Activated CD4-positive, alpha-beta memory T cell treated with anti-CD3 and anti-CD28 coated beads, Interleukin-2, amount 10 ng/mL, durations not matched to agents 7 days and 5 days (primary cell): ENCODE data around the gene CREB3L1. TPM values are rescaled to one million over a fixed set of nuclear protein-coding genes. Genes with fewer than 3 reads are reported as not detected.
A peak's percentile ranks its signal among the peaks of the same experiment; 100 is the strongest.

Experiments used
- CTCF ChIA-PET: fragments of 350-600 bp; sonication (Branson Sonifier 250); formaldehyde crosslinking; loops from one replicate; lab custom pipeline; 2021; ENCODE audit warnings: antibody characterized with exemption, inconsistent platforms; lab: Charles Lee
- POLR2A ChIA-PET: fragments of 350-600 bp; sonication (Branson Sonifier 250); formaldehyde crosslinking; loops from one replicate; lab custom pipeline; 2021; ENCODE audit warnings: antibody characterized with exemption; lab: Charles Lee
- DNase-seq: peaks from one replicate; pipeline ENCODE4 v3.0.0-alpha.2; 2020
- H3K27ac Mint-ChIP-seq: one replicate; pipeline ENCODE4 v1.8.0; 2021; ENCODE audit warnings: mild to moderate bottlenecking, mixed read lengths
- H3K27me3 Mint-ChIP-seq: one replicate; pipeline ENCODE4 v1.8.0; 2021; ENCODE audit warnings: mixed read lengths
- H3K36me3 Mint-ChIP-seq: one replicate; pipeline ENCODE4 v1.8.0; 2021; ENCODE audit warnings: low read depth, mixed read lengths
- H3K4me1 Mint-ChIP-seq: one replicate; pipeline ENCODE4 v1.8.0; 2021; ENCODE audit warnings: mixed read lengths
- H3K4me3 Mint-ChIP-seq: one replicate; pipeline ENCODE4 v1.8.0; 2021; ENCODE audit warnings: mild to moderate bottlenecking, mixed read lengths
- H3K9me3 Mint-ChIP-seq: one replicate; pipeline ENCODE4 v1.8.0; 2021; ENCODE audit warnings: mixed read lengths
- total RNA-seq, 2 experiments: library from RNA; stranded (reverse); gene quantifications; one replicate each; pipeline ENCODE4 v1.2.3, GENCODE V29; 2021

The CREB3L1 gene
- total RNA-seq, 2 experiments from 2014 or later = not detected

GRCh38 chr11:46307785-46308341 is 30.4 kb downstream of the CREB3L1 start:
- CTCF ChIA-PET = interaction anchor here (0.5 to 15.1 kb wide), 12 partner anchors 8 to 826 kb away, joined by 3 to 263 read pairs (median 4); no protein-coding TSS in a partner anchor
- Mint-ChIP-seq H3K27me3 (no peaks in the 10 kb centered on the region), H3K36me3 (no peaks in the 10 kb centered on the region), H3K9me3 (no peaks in the 10 kb centered on the region), H3K4me1 (peaks cover 15% of the 10 kb centered on the region), H3K27ac (no peak overlapping the region), H3K4me3 (no peak overlapping the region)
- POLR2A ChIA-PET = interaction anchor here (3.8 kb wide), 1 partner anchor 69 kb away, joined by 13 read pairs; no protein-coding TSS in a partner anchor
- DNase-seq = no peak

GRCh38 chr11:46308631-46309419 is 31.4 kb downstream of the CREB3L1 start:
- ChIA-PET CTCF (interaction anchor here (0.8 to 15.1 kb wide), 13 partner anchors 9 to 75 kb away, joined by 3 to 263 read pairs (median 5); no protein-coding TSS in a partner anchor), POLR2A (interaction anchor here (1.7 to 3.8 kb wide), 2 partner anchors 10 to 70 kb away, joined by 4 to 13 read pairs; no protein-coding TSS in a partner anchor)
- H3K36me3 Mint-ChIP-seq = no peaks in the 10 kb centered on the region
- peaks cover 15% of the 10 kb centered on the region for H3K4me1 Mint-ChIP-seq
- H3K4me3 Mint-ChIP-seq = no peak overlapping the region
- H3K9me3 Mint-ChIP-seq = no peaks in the 10 kb centered on the region
- peak; percentile 75 for DNase-seq
- H3K27me3 Mint-ChIP-seq = no peaks in the 10 kb centered on the region
- no peak overlapping the region for H3K27ac Mint-ChIP-seq

GRCh38 chr11:46309814-46310259 is 32.4 kb downstream of the CREB3L1 start:
- H3K27me3 Mint-ChIP-seq = no peaks in the 10 kb centered on the region
- no peak overlapping the region for H3K27ac Mint-ChIP-seq
- H3K9me3 Mint-ChIP-seq = no peaks in the 10 kb centered on the region
- no peak for DNase-seq
- ChIA-PET CTCF (interaction anchor here (0.8 to 15.1 kb wide), 13 partner anchors 8 to 182 kb away, joined by 3 to 263 read pairs (median 4); no protein-coding TSS in a partner anchor), POLR2A (interaction anchor here (1.7 to 3.8 kb wide), 2 partner anchors 9 to 71 kb away, joined by 4 to 13 read pairs; no protein-coding TSS in a partner anchor)
- H3K36me3 Mint-ChIP-seq = no peaks in the 10 kb centered on the region
- no peak overlapping the region for H3K4me3 Mint-ChIP-seq
- H3K4me1 Mint-ChIP-seq = peaks cover 15% of the 10 kb centered on the region

- ChIA-PET CTCF (interaction anchor here (0.9 to 15.1 kb wide), 9 partner anchors 8 to 350 kb away, joined by 3 to 263 read pairs (median 5); partner anchors contain the start of gene CREB3L1), POLR2A (interaction anchor here (2.8 kb wide), 1 partner anchor 77 kb away, joined by 7 read pairs; no protein-coding TSS in a partner anchor)
- H3K9me3 Mint-ChIP-seq = no peaks in the 10 kb centered on the region
- DNase-seq = peak; percentile 74
- no peak overlapping the region for H3K27ac Mint-ChIP-seq
- H3K4me1 Mint-ChIP-seq = peaks cover 20% of the 10 kb centered on the region
- no peaks in the 10 kb centered on the region for H3K36me3 Mint-ChIP-seq
- no peaks in the 10 kb centered on the region for H3K27me3 Mint-ChIP-seq
- no peak overlapping the region for H3K4me3 Mint-ChIP-seq
Observed at GRCh38 chr11:46315033-46315738, 37.7 kb downstream of the CREB3L1 start.

- POLR2A ChIA-PET = interaction anchor here (1.4 to 2.8 kb wide), 2 partner anchors 72 to 78 kb away, joined by 3 to 7 read pairs; no protein-coding TSS in a partner anchor
- H3K4me1 Mint-ChIP-seq = peaks cover 23% of the 10 kb centered on the region
- no peak for DNase-seq
- H3K36me3 Mint-ChIP-seq = no peaks in the 10 kb centered on the region
- CTCF ChIA-PET = interaction anchor here (0.9 to 15.1 kb wide), 5 partner anchors 8 to 76 kb away, joined by 3 to 263 read pairs (median 5); no protein-coding TSS in a partner anchor
- no peak overlapping the region for H3K4me3 Mint-ChIP-seq
- no peaks in the 10 kb centered on the region for H3K27me3 Mint-ChIP-seq
- H3K9me3 Mint-ChIP-seq = no peaks in the 10 kb centered on the region
- H3K27ac Mint-ChIP-seq = no peak overlapping the region
Observed at GRCh38 chr11:46315783-46316563, 38.5 kb downstream of the CREB3L1 start.

- no peak for DNase-seq
- H3K4me3 Mint-ChIP-seq = no peak overlapping the region
- no peaks in the 10 kb centered on the region for H3K36me3 Mint-ChIP-seq
- H3K4me1 Mint-ChIP-seq = peaks cover 23% of the 10 kb centered on the region
- no peaks in the 10 kb centered on the region for H3K9me3 Mint-ChIP-seq
- ChIA-PET CTCF (interaction anchor here (0.8 to 15.1 kb wide), 5 partner anchors 10 to 79 kb away, joined by 3 to 263 read pairs (median 7); no protein-coding TSS in a partner anchor), POLR2A (interaction anchor here (0.9 to 1.6 kb wide), 3 partner anchors 10 to 13 kb away, joined by 3 to 4 read pairs (median 3); no protein-coding TSS in a partner anchor)
- H3K27me3 Mint-ChIP-seq = no peaks in the 10 kb centered on the region
- H3K27ac Mint-ChIP-seq = peak overlapping the region; percentile 67
Observed at GRCh38 chr11:46319074-46319453, 41.6 kb downstream of the CREB3L1 start.

GRCh38 chr11:46321757-46322156 is 44.3 kb downstream of the CREB3L1 start:
- Mint-ChIP-seq H3K27ac (no peak overlapping the region), H3K4me1 (peaks cover 23% of the 10 kb centered on the region), H3K4me3 (no peak overlapping the region), H3K36me3 (no peaks in the 10 kb centered on the region), H3K9me3 (no peaks in the 10 kb centered on the region), H3K27me3 (peaks cover 3% of the 10 kb centered on the region)
- POLR2A ChIA-PET = no interaction called here
- no peak for DNase-seq
- CTCF ChIA-PET = interaction anchor here (1.8 kb wide), 1 partner anchor 9 kb away, joined by 6 read pairs; no protein-coding TSS in a partner anchor

- POLR2A ChIA-PET = no interaction called here
- Mint-ChIP-seq H3K36me3 (no peaks in the 10 kb centered on the region), H3K27me3 (peaks cover 8% of the 10 kb centered on the region), H3K9me3 (no peaks in the 10 kb centered on the region), H3K4me1 (peaks cover 23% of the 10 kb centered on the region), H3K27ac (no peak overlapping the region), H3K4me3 (no peak overlapping the region)
- peak; percentile 27 for DNase-seq
- CTCF ChIA-PET = interaction anchor here (1.0 to 1.8 kb wide), 2 partner anchors 9 to 20 kb away, joined by 3 to 8 read pairs; no protein-coding TSS in a partner anchor
Observed at GRCh38 chr11:46322759-46323158, 45.3 kb downstream of the CREB3L1 start.

GRCh38 chr11:46326813-46327416 is 49.5 kb downstream of the CREB3L1 start:
- no peak for DNase-seq
- Mint-ChIP-seq H3K27me3 (peaks cover 33% of the 10 kb centered on the region), H3K9me3 (no peaks in the 10 kb centered on the region), H3K4me1 (peaks cover 20% of the 10 kb centered on the region), H3K36me3 (no peaks in the 10 kb centered on the region), H3K4me3 (no peak overlapping the region), H3K27ac (no peak overlapping the region)
- POLR2A ChIA-PET = no interaction called here
- CTCF ChIA-PET = no interaction called here

- POLR2A ChIA-PET = no interaction called here
- H3K4me1 Mint-ChIP-seq = peaks cover 26% of the 10 kb centered on the region
- no peak for DNase-seq
- no peak overlapping the region for H3K4me3 Mint-ChIP-seq
- no peaks in the 10 kb centered on the region for H3K36me3 Mint-ChIP-seq
- no peaks in the 10 kb centered on the region for H3K9me3 Mint-ChIP-seq
- no peak overlapping the region for H3K27ac Mint-ChIP-seq
- CTCF ChIA-PET = interaction anchor here (1.7 kb wide), 1 partner anchor 18 kb away, joined by 5 read pairs; no protein-coding TSS in a partner anchor
- peaks cover 40% of the 10 kb centered on the region for H3K27me3 Mint-ChIP-seq
Observed at GRCh38 chr11:46327829-46328228, 50.4 kb downstream of the CREB3L1 start.

GRCh38 chr11:46330154-46330553 is 52.7 kb downstream of the CREB3L1 start:
- Mint-ChIP-seq H3K36me3 (no peaks in the 10 kb centered on the region), H3K9me3 (no peaks in the 10 kb centered on the region), H3K27ac (no peak overlapping the region), H3K4me3 (no peak overlapping the region), H3K27me3 (peaks cover 58% of the 10 kb centered on the region), H3K4me1 (peaks cover 29% of the 10 kb centered on the region)
- DNase-seq = no peak
- ChIA-PET POLR2A (interaction anchor here (0.9 to 2.1 kb wide), 7 partner anchors 10 to 26 kb away, joined by 3 to 11 read pairs (median 5); partner anchors contain the start of gene DGKZ), CTCF (interaction anchor here (1.2 to 2.4 kb wide), 11 partner anchors 9 to 92 kb away, joined by 3 to 10 read pairs (median 5); partner anchors contain the start of gene DGKZ)
